ENCODE results near the gene GLB1L.

GLB1L gene

DNA sequence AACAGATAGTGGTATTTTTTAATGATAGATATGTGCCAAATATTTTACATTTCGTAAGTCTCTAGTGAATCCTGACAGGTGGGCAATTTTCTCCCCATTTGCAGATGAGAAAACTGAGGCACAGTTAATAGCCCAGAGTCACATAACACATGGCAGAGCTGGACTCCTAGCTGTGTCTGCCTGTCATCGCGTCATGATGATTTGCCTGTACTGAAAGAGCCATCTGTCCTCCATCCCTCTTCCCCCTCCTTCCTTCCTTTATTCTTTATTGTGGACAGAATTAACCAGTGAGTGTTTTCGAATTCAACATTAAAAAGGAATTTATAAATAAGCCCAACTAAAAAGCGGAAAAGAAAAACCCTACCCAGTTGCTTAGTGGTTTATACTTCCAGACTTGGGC lies 37.1 kb upstream of the GLB1L start:
- DNase-seq: no peak
- peaks cover 6% of the 10 kb centered on the region for H3K36me3 ChIP-seq (replicated peaks)
- no peaks in the 10 kb centered on the region for H3K27me3 ChIP-seq (replicated peaks)
- in situ Hi-C loops (cut with HindIII; ENCODE audit: low pct_ligation_motif_present, low sequenced_read_pairs): no loop called here
- no peak overlapping the region for H3K27ac ChIP-seq
- H3K4me3 ChIP-seq (ENCODE audit: low read depth, low read length): no peak overlapping the region
- TF ChIP-seq, protein P1, sequence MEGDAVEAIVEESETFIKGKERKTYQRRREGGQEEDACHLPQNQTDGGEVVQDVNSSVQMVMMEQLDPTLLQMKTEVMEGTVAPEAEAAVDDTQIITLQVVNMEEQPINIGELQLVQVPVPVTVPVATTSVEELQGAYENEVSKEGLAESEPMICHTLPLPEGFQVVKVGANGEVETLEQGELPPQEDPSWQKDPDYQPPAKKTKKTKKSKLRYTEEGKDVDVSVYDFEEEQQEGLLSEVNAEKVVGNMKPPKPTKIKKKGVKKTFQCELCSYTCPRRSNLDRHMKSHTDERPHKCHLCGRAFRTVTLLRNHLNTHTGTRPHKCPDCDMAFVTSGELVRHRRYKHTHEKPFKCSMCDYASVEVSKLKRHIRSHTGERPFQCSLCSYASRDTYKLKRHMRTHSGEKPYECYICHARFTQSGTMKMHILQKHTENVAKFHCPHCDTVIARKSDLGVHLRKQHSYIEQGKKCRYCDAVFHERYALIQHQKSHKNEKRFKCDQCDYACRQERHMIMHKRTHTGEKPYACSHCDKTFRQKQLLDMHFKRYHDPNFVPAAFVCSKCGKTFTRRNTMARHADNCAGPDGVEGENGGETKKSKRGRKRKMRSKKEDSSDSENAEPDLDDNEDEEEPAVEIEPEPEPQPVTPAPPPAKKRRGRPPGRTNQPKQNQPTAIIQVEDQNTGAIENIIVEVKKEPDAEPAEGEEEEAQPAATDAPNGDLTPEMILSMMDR (IDR thresholded peaks at IDR 0.05; ENCODE audit: low read depth, low read length, missing control alignments): no peak

DNA sequence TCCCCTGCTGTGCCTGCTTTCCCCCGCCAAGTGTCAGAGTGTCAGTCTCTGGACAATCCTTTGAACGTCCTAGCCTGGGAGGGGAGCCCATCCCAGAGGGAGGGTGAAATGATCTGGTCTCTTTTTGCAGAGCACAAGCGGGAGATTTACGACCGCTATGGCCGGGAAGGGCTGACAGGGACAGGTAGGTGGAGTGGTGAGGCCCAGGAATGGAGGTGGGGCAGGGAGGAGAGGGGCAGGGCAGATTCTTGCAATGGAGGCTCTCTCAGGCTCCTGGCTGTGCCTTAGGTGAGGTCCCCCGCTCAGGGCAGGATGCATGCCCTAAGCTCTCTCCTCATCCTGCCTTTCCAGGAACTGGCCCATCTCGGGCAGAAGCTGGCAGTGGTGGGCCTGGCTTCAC lies 36.3 kb upstream of the GLB1L start:
- in situ Hi-C loops (cut with HindIII; ENCODE audit: low pct_ligation_motif_present, low sequenced_read_pairs): no loop called here
- TF ChIP-seq, protein P1 (IDR thresholded peaks at IDR 0.05; ENCODE audit: low read depth, low read length, missing control alignments): no peak
- peaks cover 6% of the 10 kb centered on the region for H3K36me3 ChIP-seq (replicated peaks)
- H3K4me3 ChIP-seq (ENCODE audit: low read depth, low read length): no peak overlapping the region
- no peak for DNase-seq
- no peaks in the 10 kb centered on the region for H3K27me3 ChIP-seq (replicated peaks)
- no peak overlapping the region for H3K27ac ChIP-seq

DNA sequence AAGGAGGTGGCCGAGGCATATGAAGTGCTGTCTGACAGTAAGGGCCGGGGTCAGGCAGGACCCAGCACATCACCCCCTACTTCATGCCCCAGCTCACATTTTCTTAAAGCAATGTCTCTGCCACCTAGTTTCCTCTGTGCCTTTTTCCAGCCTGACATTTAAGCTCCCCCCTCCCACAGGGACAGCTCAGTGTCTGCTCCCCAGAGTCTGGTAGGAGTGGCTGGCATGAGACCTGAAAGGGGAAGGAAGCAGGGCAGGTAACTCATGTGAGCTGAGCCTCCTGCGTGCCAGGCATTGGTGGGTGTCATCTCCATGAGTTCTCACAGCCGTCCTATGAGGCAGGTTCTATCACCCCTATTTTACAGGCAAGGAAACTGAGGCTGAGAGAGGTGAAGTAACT lies 35.4 kb upstream of the GLB1L start:
- no peak overlapping the region for H3K27ac ChIP-seq
- DNase-seq: no peak
- peaks cover 6% of the 10 kb centered on the region for H3K36me3 ChIP-seq (replicated peaks)
- H3K4me3 ChIP-seq (ENCODE audit: low read depth, low read length): no peak overlapping the region
- no peaks in the 10 kb centered on the region for H3K27me3 ChIP-seq (replicated peaks)
- TF ChIP-seq, protein P1 (IDR thresholded peaks at IDR 0.05; ENCODE audit: low read depth, low read length, missing control alignments): no peak
- in situ Hi-C loops (cut with HindIII; ENCODE audit: low pct_ligation_motif_present, low sequenced_read_pairs): no loop called here

GRCh38 chr2:219279916-219280516 lies 34.8 kb upstream of the GLB1L start:
- peaks cover 6% of the 10 kb centered on the region for H3K36me3 ChIP-seq (replicated peaks)
- no peaks in the 10 kb centered on the region for H3K27me3 ChIP-seq (replicated peaks)
- DNase-seq: no peak
- H3K4me3 ChIP-seq (ENCODE audit: low read depth, low read length): peak overlapping the region; percentile 62
- TF ChIP-seq, protein P1 (IDR thresholded peaks at IDR 0.05; ENCODE audit: low read depth, low read length, missing control alignments): no peak
- peak overlapping the region; percentile 98 for H3K27ac ChIP-seq
- in situ Hi-C loops (cut with HindIII; ENCODE audit: low pct_ligation_motif_present, low sequenced_read_pairs): no loop called here

DNA sequence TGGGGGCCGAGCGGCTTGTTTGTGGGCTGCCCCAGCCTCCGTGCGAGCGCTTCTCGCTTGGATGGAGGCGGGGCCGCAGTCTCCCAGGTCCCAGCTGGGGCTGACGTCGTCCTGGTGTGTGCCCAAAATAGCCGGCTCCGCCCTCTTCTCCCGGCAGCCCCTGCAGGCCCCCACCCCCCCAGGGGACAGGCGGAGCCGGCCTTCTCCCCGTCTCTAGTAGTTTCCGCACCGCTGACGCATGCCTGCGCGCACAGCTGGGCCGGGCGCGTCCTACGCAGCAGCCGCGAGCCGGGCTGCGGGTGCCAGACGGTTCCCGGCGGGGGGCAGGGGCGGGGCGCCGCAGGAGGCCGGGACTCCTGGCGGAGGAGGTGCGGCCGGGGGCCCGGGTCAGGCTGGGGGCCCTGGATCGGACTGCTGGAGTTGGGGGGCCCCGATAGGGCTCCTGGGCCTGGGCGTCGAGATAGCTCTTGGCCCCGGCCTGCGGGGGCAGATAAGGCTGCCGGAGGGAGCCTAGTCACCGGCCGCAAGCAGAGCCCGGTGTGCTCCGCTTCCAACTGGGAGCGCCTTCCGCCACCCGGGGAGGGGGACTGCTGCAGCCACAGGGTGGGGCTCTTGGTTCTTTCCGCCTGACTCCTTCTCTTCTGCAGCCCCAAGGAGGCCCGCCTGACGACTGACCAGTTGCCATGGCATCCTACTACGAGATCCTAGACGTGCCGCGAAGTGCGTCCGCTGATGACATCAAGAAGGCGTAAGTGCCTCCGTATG lies 34.1 kb upstream of the GLB1L start, which contains the start of gene DNAJB2:
Gene DNAJB2, plus strand, starts transcription at position 216 of the 765 bp plus-strand sequence. Its CDS starts 468 bp downstream, at position 684.
- Histone ChIP-seq H3K27ac (peak within 1 kb of the TSS; percentile 98), H3K36me3 (replicated peaks) (peaks cover 2% of the 10 kb centered on the region)

More for the DNA sequence above, 34.1 kb upstream of the GLB1L start, which contains the start of gene DNAJB2:
- H3K27me3 ChIP-seq (replicated peaks): no peaks in the 10 kb centered on the region
- DNase-seq: peak; percentile 99
- H3K4me3 ChIP-seq (ENCODE audit: low read depth, low read length): peak within 1 kb of the TSS; percentile 62
- TF ChIP-seq, protein P1 (IDR thresholded peaks at IDR 0.05; ENCODE audit: low read depth, low read length, missing control alignments): peak; percentile 43
- in situ Hi-C loops (cut with HindIII; ENCODE audit: low pct_ligation_motif_present, low sequenced_read_pairs): no loop called here

All from brain microvascular endothelial cell (primary cell).